ENCODE measurements around the gene BANK1.

BANK1 gene

DNA sequence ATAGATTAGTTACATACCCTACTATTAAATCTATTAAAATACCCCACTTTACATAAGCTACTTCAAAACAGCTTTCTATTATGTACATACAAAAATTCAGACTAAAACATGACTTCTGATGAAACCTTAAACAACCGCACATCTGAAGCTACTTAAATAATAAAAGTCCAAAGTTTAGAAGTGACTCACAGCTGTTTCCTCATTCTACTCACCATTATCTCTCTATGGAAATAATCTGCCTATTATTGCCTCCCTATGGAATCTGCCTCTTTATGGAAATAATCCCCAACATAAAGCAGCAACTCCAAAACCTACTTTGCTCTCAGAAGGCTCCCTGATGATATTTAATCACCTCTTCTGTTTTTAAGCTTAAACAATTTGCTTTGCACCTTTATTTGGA lies 15.7 kb upstream of the BANK1 start:
- Histone ChIP-seq H3K27me3 (ENCODE audit: insufficient read depth, low read length, poor library complexity) (no peaks in the 10 kb centered on the region), H3K4me3 (ENCODE audit: low read depth in 1 of 2, low read length in 2 of 2) (no peak overlapping the region), H3K79me2 (ENCODE audit: insufficient read depth, low read length) (no peaks in the 10 kb centered on the region), H4K20me1 (ENCODE audit: insufficient read depth, low read length) (no peaks in the 10 kb centered on the region), H3K36me3 (ENCODE audit: insufficient read depth, low read length) (no peaks in the 10 kb centered on the region), H3K4me1 (ENCODE audit: insufficient read depth, low read length) (no peaks in the 10 kb centered on the region), H3K9ac (ENCODE audit: low read depth, low read length) (no peak overlapping the region), H3K9me3 (ENCODE audit: insufficient read depth, low read length, severe bottlenecking) (peaks cover 5% of the 10 kb centered on the region), H3K27ac (ENCODE audit: low read length) (no peak overlapping the region), H2AFZ (ENCODE audit: low read depth, low read length) (no peak overlapping the region), H3K4me2 (ENCODE audit: insufficient read depth, low read length) (no peak overlapping the region)
- ATAC-seq (ENCODE audit: insufficient read depth, low read depth) (no peak), DNase-seq (no peak)
- no peak for TF ChIP-seq EZH2 (IDR thresholded peaks at IDR 0.05; ENCODE audit: borderline replicate concordance, low read depth, low read length, severe bottlenecking)
- TF ChIP-seq, protein P1, sequence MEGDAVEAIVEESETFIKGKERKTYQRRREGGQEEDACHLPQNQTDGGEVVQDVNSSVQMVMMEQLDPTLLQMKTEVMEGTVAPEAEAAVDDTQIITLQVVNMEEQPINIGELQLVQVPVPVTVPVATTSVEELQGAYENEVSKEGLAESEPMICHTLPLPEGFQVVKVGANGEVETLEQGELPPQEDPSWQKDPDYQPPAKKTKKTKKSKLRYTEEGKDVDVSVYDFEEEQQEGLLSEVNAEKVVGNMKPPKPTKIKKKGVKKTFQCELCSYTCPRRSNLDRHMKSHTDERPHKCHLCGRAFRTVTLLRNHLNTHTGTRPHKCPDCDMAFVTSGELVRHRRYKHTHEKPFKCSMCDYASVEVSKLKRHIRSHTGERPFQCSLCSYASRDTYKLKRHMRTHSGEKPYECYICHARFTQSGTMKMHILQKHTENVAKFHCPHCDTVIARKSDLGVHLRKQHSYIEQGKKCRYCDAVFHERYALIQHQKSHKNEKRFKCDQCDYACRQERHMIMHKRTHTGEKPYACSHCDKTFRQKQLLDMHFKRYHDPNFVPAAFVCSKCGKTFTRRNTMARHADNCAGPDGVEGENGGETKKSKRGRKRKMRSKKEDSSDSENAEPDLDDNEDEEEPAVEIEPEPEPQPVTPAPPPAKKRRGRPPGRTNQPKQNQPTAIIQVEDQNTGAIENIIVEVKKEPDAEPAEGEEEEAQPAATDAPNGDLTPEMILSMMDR (IDR thresholded peaks at IDR 0.05; ENCODE audit: borderline replicate concordance, extremely low read depth, low read length, poor library complexity, severe bottlenecking), result no peak

- H3K4me3 ChIP-seq (ENCODE audit: low read depth in 1 of 2, low read length in 2 of 2), result no peak overlapping the region
- no peak overlapping the region for H3K27ac ChIP-seq (ENCODE audit: low read length)
- DNase-seq (no peak), ATAC-seq (ENCODE audit: insufficient read depth, low read depth) (no peak)
- H3K36me3 ChIP-seq (ENCODE audit: insufficient read depth, low read length), result no peaks in the 10 kb centered on the region
- H3K27me3 ChIP-seq (ENCODE audit: insufficient read depth, low read length, poor library complexity), result no peaks in the 10 kb centered on the region
- H3K4me2 ChIP-seq (ENCODE audit: insufficient read depth, low read length), result no peak overlapping the region
- no peaks in the 10 kb centered on the region for H3K79me2 ChIP-seq (ENCODE audit: insufficient read depth, low read length)
- H3K9ac ChIP-seq (ENCODE audit: low read depth, low read length), result no peak overlapping the region
- no peaks in the 10 kb centered on the region for H3K9me3 ChIP-seq (ENCODE audit: insufficient read depth, low read length, severe bottlenecking)
- H2AFZ ChIP-seq (ENCODE audit: low read depth, low read length), result no peak overlapping the region
- no peaks in the 10 kb centered on the region for H4K20me1 ChIP-seq (ENCODE audit: insufficient read depth, low read length)
- no peak for TF ChIP-seq EZH2 (IDR thresholded peaks at IDR 0.05; ENCODE audit: borderline replicate concordance, low read depth, low read length, severe bottlenecking)
- TF ChIP-seq, protein P1 (IDR thresholded peaks at IDR 0.05; ENCODE audit: borderline replicate concordance, extremely low read depth, low read length, poor library complexity, severe bottlenecking), result no peak
- no peaks in the 10 kb centered on the region for H3K4me1 ChIP-seq (ENCODE audit: insufficient read depth, low read length)
These were observed 13.1 kb upstream of the BANK1 start for GRCh38 chr4:101777431-101777830.

GRCh38 chr4:101780284-101780683 lies 10.2 kb upstream of the BANK1 start:
- Histone ChIP-seq H3K9ac (ENCODE audit: low read depth, low read length) (no peak overlapping the region), H3K79me2 (ENCODE audit: insufficient read depth, low read length) (no peaks in the 10 kb centered on the region), H4K20me1 (ENCODE audit: insufficient read depth, low read length) (no peaks in the 10 kb centered on the region), H2AFZ (ENCODE audit: low read depth, low read length) (no peak overlapping the region), H3K4me3 (ENCODE audit: low read depth in 1 of 2, low read length in 2 of 2) (no peak overlapping the region), H3K4me1 (ENCODE audit: insufficient read depth, low read length) (peaks cover 4% of the 10 kb centered on the region), H3K27me3 (ENCODE audit: insufficient read depth, low read length, poor library complexity) (no peaks in the 10 kb centered on the region), H3K27ac (ENCODE audit: low read length) (no peak overlapping the region), H3K36me3 (ENCODE audit: insufficient read depth, low read length) (no peaks in the 10 kb centered on the region), H3K9me3 (ENCODE audit: insufficient read depth, low read length, severe bottlenecking) (no peaks in the 10 kb centered on the region), H3K4me2 (ENCODE audit: insufficient read depth, low read length) (no peak overlapping the region)
- no peak for DNase-seq
- no peak for TF ChIP-seq EZH2 (IDR thresholded peaks at IDR 0.05; ENCODE audit: borderline replicate concordance, low read depth, low read length, severe bottlenecking)
- TF ChIP-seq, protein P1 (IDR thresholded peaks at IDR 0.05; ENCODE audit: borderline replicate concordance, extremely low read depth, low read length, poor library complexity, severe bottlenecking), result no peak
- no peak for ATAC-seq (ENCODE audit: insufficient read depth, low read depth)

GRCh38 chr4:101782546-101782945 lies 8.0 kb upstream of the BANK1 start:
- no peaks in the 10 kb centered on the region for H3K27me3 ChIP-seq (ENCODE audit: insufficient read depth, low read length, poor library complexity)
- DNase-seq (no peak), ATAC-seq (ENCODE audit: insufficient read depth, low read depth) (no peak)
- no peak overlapping the region for H3K9ac ChIP-seq (ENCODE audit: low read depth, low read length)
- H3K79me2 ChIP-seq (ENCODE audit: insufficient read depth, low read length), result no peaks in the 10 kb centered on the region
- H3K4me2 ChIP-seq (ENCODE audit: insufficient read depth, low read length), result no peak overlapping the region
- H3K9me3 ChIP-seq (ENCODE audit: insufficient read depth, low read length, severe bottlenecking), result no peaks in the 10 kb centered on the region
- no peaks in the 10 kb centered on the region for H3K36me3 ChIP-seq (ENCODE audit: insufficient read depth, low read length)
- peaks cover 8% of the 10 kb centered on the region for H3K4me1 ChIP-seq (ENCODE audit: insufficient read depth, low read length)
- no peak overlapping the region for H3K4me3 ChIP-seq (ENCODE audit: low read depth in 1 of 2, low read length in 2 of 2)
- no peak overlapping the region for H2AFZ ChIP-seq (ENCODE audit: low read depth, low read length)
- no peaks in the 10 kb centered on the region for H4K20me1 ChIP-seq (ENCODE audit: insufficient read depth, low read length)
- no peak overlapping the region for H3K27ac ChIP-seq (ENCODE audit: low read length)
- TF ChIP-seq, protein P1 (IDR thresholded peaks at IDR 0.05; ENCODE audit: borderline replicate concordance, extremely low read depth, low read length, poor library complexity, severe bottlenecking), result no peak
- TF ChIP-seq EZH2 (IDR thresholded peaks at IDR 0.05; ENCODE audit: borderline replicate concordance, low read depth, low read length, severe bottlenecking), result no peak
